IMR-90 (cell line): ENCODE results near the gene GOT1.

Experiments used
- BHLHE40 ChIP-seq: fragments of 150-350 bp; IDR thresholded peaks from 2 replicates; pipeline ENCODE4 v1.6.1; 2016; ENCODE audit warnings: mild to moderate bottlenecking, low read depth, low read length
- CEBPB ChIP-seq: IDR thresholded peaks from 2 replicates; pipeline ENCODE4 v1.6.1; 2012; ENCODE audit warnings: low read depth, low read length, improper control_type of control experiment
- CHD1 ChIP-seq: IDR thresholded peaks from 2 replicates; pipeline ENCODE4 v1.6.1; 2012; ENCODE audit warnings: low read depth, low read length, improper control_type of control experiment
- FOS ChIP-seq: fragments of 150-350 bp; IDR thresholded peaks from 2 replicates; pipeline ENCODE4 v1.6.1; 2016; ENCODE audit warnings: low read depth, low read length
- MAZ ChIP-seq: IDR thresholded peaks from 2 replicates; pipeline ENCODE4 v1.6.1; 2012; ENCODE audit warnings: low read depth, mild to moderate bottlenecking, low read length, improper control_type of control experiment, moderate library complexity, borderline replicate concordance
- POLR2A ChIP-seq: IDR thresholded peaks from 2 replicates; pipeline ENCODE4 v1.6.1; 2012; ENCODE audit warnings: mild to moderate bottlenecking, low read depth, low read length
- RAD21 ChIP-seq: IDR thresholded peaks from 2 replicates; pipeline ENCODE4 v1.6.1; 2012; ENCODE audit warnings: low read length, improper control_type of control experiment
- SMC3 ChIP-seq: fragments of 150-350 bp; IDR thresholded peaks from 2 replicates; pipeline ENCODE4 v1.6.1; 2016; ENCODE audit warnings: low read depth, mild to moderate bottlenecking, antibody characterized with exemption, low read length, moderate library complexity
- TF ChIP-seq, protein P1 (sequence below): conservative IDR thresholded peaks from 2 replicates; pipeline ENCODE4 v1.5.1; 2012; ENCODE audit warnings: mild to moderate bottlenecking, low read depth, low read length, improper control_type of control experiment
- TF ChIP-seq, protein P2 (sequence below): fragments of 150-350 bp; IDR thresholded peaks from 2 replicates; pipeline ENCODE4 v1.6.1; 2017; ENCODE audit warnings: mild to moderate bottlenecking, antibody characterized with exemption, low read length, low read depth

DNA sequence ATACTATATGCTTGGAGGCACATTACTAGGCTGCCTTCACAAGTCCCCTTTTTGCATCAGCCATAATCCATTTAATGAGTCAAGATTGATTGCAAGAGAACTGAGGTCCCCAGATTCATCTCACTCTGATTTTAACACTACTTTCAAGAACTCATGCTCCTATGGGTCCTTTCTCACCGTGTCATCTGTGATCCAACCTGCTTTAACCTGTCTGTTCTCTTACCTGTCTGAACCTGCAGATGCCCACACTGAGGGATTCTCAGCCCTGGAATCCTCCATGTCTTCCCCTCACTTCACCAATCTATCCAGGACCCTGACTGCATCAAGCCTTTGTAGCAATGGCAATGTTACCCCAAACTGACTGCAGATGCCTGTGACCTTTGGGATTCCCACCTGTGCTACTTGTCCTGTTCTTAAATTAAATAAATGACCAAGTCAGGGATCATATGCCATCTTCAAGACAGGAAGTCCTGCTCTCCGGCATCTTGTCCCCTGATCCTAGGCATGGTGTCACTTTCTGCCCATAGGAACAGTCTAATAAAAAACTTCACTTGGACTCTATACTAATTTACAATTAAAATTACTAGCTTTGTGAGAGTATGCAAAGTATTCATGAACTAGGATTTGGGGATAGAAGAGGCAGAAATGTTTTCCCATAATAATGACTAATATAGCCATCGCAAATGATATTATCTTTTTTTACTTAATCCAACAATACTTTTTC lies 25.9 kb upstream of the GOT1 start:
- TF ChIP-seq RAD21, result no peak
- no peak for TF ChIP-seq BHLHE40
- TF ChIP-seq, protein P1, sequence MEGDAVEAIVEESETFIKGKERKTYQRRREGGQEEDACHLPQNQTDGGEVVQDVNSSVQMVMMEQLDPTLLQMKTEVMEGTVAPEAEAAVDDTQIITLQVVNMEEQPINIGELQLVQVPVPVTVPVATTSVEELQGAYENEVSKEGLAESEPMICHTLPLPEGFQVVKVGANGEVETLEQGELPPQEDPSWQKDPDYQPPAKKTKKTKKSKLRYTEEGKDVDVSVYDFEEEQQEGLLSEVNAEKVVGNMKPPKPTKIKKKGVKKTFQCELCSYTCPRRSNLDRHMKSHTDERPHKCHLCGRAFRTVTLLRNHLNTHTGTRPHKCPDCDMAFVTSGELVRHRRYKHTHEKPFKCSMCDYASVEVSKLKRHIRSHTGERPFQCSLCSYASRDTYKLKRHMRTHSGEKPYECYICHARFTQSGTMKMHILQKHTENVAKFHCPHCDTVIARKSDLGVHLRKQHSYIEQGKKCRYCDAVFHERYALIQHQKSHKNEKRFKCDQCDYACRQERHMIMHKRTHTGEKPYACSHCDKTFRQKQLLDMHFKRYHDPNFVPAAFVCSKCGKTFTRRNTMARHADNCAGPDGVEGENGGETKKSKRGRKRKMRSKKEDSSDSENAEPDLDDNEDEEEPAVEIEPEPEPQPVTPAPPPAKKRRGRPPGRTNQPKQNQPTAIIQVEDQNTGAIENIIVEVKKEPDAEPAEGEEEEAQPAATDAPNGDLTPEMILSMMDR, result no peak
- TF ChIP-seq, protein P2, sequence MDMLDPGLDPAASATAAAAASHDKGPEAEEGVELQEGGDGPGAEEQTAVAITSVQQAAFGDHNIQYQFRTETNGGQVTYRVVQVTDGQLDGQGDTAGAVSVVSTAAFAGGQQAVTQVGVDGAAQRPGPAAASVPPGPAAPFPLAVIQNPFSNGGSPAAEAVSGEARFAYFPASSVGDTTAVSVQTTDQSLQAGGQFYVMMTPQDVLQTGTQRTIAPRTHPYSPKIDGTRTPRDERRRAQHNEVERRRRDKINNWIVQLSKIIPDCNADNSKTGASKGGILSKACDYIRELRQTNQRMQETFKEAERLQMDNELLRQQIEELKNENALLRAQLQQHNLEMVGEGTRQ, result no peak
- TF ChIP-seq FOS, result no peak
- TF ChIP-seq MAZ, result no peak
- TF ChIP-seq CHD1, result no peak
- TF ChIP-seq CEBPB, result no peak
- no peak for TF ChIP-seq POLR2A
- no peak for TF ChIP-seq SMC3
